CD14-positive monocyte (primary cell): ENCODE results near the gene TFEB. TPM values are rescaled to one million over a fixed set of nuclear protein-coding genes. Genes with fewer than 3 reads are reported as not detected.

Experiments used
- DNase-seq, 3 donors: peaks; one replicate each; pipeline ENCODE4 v3.0.0-alpha.2; 2011 to 2022
- H2AFZ ChIP-seq: 2 replicates; pipeline ENCODE4 v1.6.0; 2012; ENCODE audit warnings: mild to moderate bottlenecking, low read depth, low read length, inconsistent platforms; ENCODE audit not compliant: insufficient read depth, poor library complexity, severe bottlenecking
- H3K27ac ChIP-seq, 2 donors: 1 replicate in 1 of 2; 2 replicates in 1 of 2; pipeline ENCODE4 v1.5.1; 2012 to 2013; ENCODE audit warnings: low read length in 2 of 2, control low read depth in 1 of 2, inconsistent platforms in 1 of 2, low read depth in 1 of 2, mild to moderate bottlenecking in 1 of 2
- H3K27me3 ChIP-seq, 2 donors: one replicate each; pipeline versions ENCODE4 v1.6.0 to v1.6.1; 2011 to 2013; ENCODE audit warnings: low read length in 2 of 2; ENCODE audit not compliant: control insufficient read depth in 2 of 2, insufficient read depth in 2 of 2
- H3K36me3 ChIP-seq, 2 donors: replicated peaks in 1 of 2; 1 replicate in 1 of 2; 2 replicates in 1 of 2; pipeline versions ENCODE4 v1.5.1 to v1.6.1; 2012 to 2013; ENCODE audit warnings: low read length in 2 of 2, control low read depth in 1 of 2, inconsistent platforms in 1 of 2, mild to moderate bottlenecking in 1 of 2; ENCODE audit not compliant: insufficient read depth in 2 of 2, control insufficient read depth in 1 of 2
- H3K4me1 ChIP-seq, 2 donors: 1 replicate in 1 of 2; 2 replicates in 1 of 2; pipeline versions ENCODE4 v1.5.1 to v1.6.1; 2012 to 2013; ENCODE audit warnings: low read length in 2 of 2, control low read depth in 1 of 2, inconsistent platforms in 1 of 2, mild to moderate bottlenecking in 1 of 2, moderate library complexity in 1 of 2; ENCODE audit not compliant: insufficient read depth in 2 of 2, control insufficient read depth in 1 of 2
- H3K4me2 ChIP-seq: replicated peaks from 2 replicates; pipeline ENCODE3; 2012; ENCODE audit warnings: low read length, moderate library complexity, mild to moderate bottlenecking; ENCODE audit not compliant: poor library complexity, severe bottlenecking; ENCODE audit errors: extremely low read depth
- H3K4me3 ChIP-seq, 3 experiments: fragments of 200-600 bp in 1 of 3; sonication (generic) in 1 of 3; replicated peaks in 1 of 3; 1 replicate in 2 of 3; 2 replicates in 1 of 3; pipeline ENCODE4 v1.5.1; 2011 to 2013; ENCODE audit warnings: low read length in 3 of 3, mild to moderate bottlenecking in 3 of 3, control low read depth in 2 of 3, low read depth in 2 of 3, inconsistent platforms in 1 of 3, moderate library complexity in 1 of 3
- H3K79me2 ChIP-seq: 2 replicates; pipeline ENCODE4 v1.6.0; 2012; ENCODE audit warnings: mild to moderate bottlenecking, control low read depth, inconsistent platforms, low read length, moderate library complexity; ENCODE audit not compliant: insufficient read depth
- H3K9ac ChIP-seq: 2 replicates; pipeline ENCODE4 v1.6.0; 2017; ENCODE audit warnings: low read length, mild to moderate bottlenecking; ENCODE audit not compliant: insufficient read depth, poor library complexity, severe bottlenecking
- H3K9me3 ChIP-seq, 2 donors: replicated peaks in 1 of 2; 1 replicate in 1 of 2; 2 replicates in 1 of 2; pipeline versions ENCODE4 v1.5.1 to v1.6.1; 2012 to 2013; ENCODE audit warnings: low read length in 2 of 2, control low read depth in 1 of 2; ENCODE audit not compliant: control insufficient read depth in 1 of 2, insufficient read depth in 1 of 2
- H4K20me1 ChIP-seq: 2 replicates; pipeline ENCODE4 v1.6.0; 2012; ENCODE audit warnings: mild to moderate bottlenecking, low read length, control low read depth, moderate library complexity; ENCODE audit not compliant: insufficient read depth
- H3K27ac Mint-ChIP-seq, 7 donors: one replicate each; pipeline ENCODE4 v1.8.0; 2020; ENCODE audit warnings: mild to moderate bottlenecking in 7 of 7, mixed read lengths in 7 of 7, moderate library complexity in 6 of 7, inconsistent platforms in 2 of 7
- H3K27me3 Mint-ChIP-seq, 3 donors: one replicate each; pipeline ENCODE4 v1.8.0; 2021 to 2022; ENCODE audit warnings: low read depth in 3 of 3, mild to moderate bottlenecking in 3 of 3, mixed read lengths in 3 of 3, moderate library complexity in 3 of 3, inconsistent platforms in 1 of 3
- H3K36me3 Mint-ChIP-seq, 2 donors: one replicate each; pipeline ENCODE4 v1.8.0; 2020; ENCODE audit warnings: mixed read lengths in 2 of 2, inconsistent platforms in 1 of 2, mild to moderate bottlenecking in 1 of 2
- H3K4me1 Mint-ChIP-seq: one replicate; pipeline ENCODE4 v1.8.0; 2020; ENCODE audit warnings: mild to moderate bottlenecking, mixed read lengths
- H3K4me3 Mint-ChIP-seq, 2 donors: one replicate each; pipeline ENCODE4 v1.8.0; 2020; ENCODE audit warnings: mild to moderate bottlenecking in 2 of 2, mixed read lengths in 2 of 2, moderate library complexity in 1 of 2
- H3K9me3 Mint-ChIP-seq, 7 donors: one replicate each; pipeline ENCODE4 v1.8.0; 2020 to 2022; ENCODE audit warnings: mixed read lengths in 7 of 7, mild to moderate bottlenecking in 6 of 7, moderate library complexity in 6 of 7, inconsistent platforms in 2 of 7
- CTCF ChIP-seq: fragments of 200-600 bp; IDR thresholded peaks from one replicate; pipeline ENCODE4 v1.8.0; 2022; ENCODE audit warnings: antibody characterized with exemption, mild to moderate bottlenecking
- WGBS: methylation state at CpG from one replicate; pipeline ENCODE4 v1.1.5; 2013; ENCODE audit warnings: missing lambda C conversion rate; ENCODE audit not compliant: insufficient coverage; 5-methylcytosine and 5-hydroxymethylcytosine counted together
- intact Hi-C, 2 donors: fragments of 100-400 bp; cut with micrococcal nuclease; formaldehyde crosslinking; loops; one replicate each; pipeline versions ENCODE4 v1.15.0 to v1.15.1; 2023
- polyA plus RNA-seq, 3 donors: library from polyadenylated mRNA; depleted of rRNA in 1 of 3; unstranded in 2 of 3; stranded (reverse) in 1 of 3; fragments of 300-500 nt in 2 of 3; fragments of >200 nt in 1 of 3; fragmentation: Illumina TruSeq in 2 of 3; gene quantifications; 1 replicate in 2 of 3; 2 replicates in 1 of 3; pipeline ENCODE4 v1.2.3, GENCODE V29; 2012 to 2021

TFEB gene
- polyA plus RNA-seq, 3 donors = 42.6 to 60.0 (median 55.0) TPM

GRCh38 chr6:41750374-41750773, 15.0 kb upstream of the TFEB start:
- Mint-ChIP-seq H3K27ac (no peak overlapping the region), H3K4me3 (no peak overlapping the region), H3K9me3 (peaks cover 0 to 1% (median 0%) of the 10 kb centered on the region in 7 donors), H3K27me3 (peaks cover 1 to 6% (median 4%) of the 10 kb centered on the region in 3 donors), H3K4me1 (no peaks in the 10 kb centered on the region), H3K36me3 (no peaks in the 10 kb centered on the region)
- H3K9me3 ChIP-seq = no peaks in the 10 kb centered on the region
- no peak for TF ChIP-seq CTCF
- WGBS = 100% methylated on average over 1 of the region's 3 CpGs
- no peak overlapping the region for H3K4me2 ChIP-seq
- H2AFZ ChIP-seq = no peak overlapping the region
- no peaks in the 10 kb centered on the region for H3K27me3 ChIP-seq
- DNase-seq = no peak
- H3K9ac ChIP-seq = no peak overlapping the region
- H3K27ac ChIP-seq = no peak overlapping the region
- no peaks in the 10 kb centered on the region for H3K36me3 ChIP-seq
- H3K4me3 ChIP-seq = no peak overlapping the region
- no peaks in the 10 kb centered on the region for H3K79me2 ChIP-seq
- intact Hi-C loops = no loop called here
- no peaks in the 10 kb centered on the region for H4K20me1 ChIP-seq
- H3K4me1 ChIP-seq = no peaks in the 10 kb centered on the region

GRCh38 chr6:41748542-41748941, 13.1 kb upstream of the TFEB start:
- Histone ChIP-seq H3K4me3 (no peak overlapping the region), H3K4me2 (no peak overlapping the region), H3K36me3 (no peaks in the 10 kb centered on the region), H3K79me2 (no peaks in the 10 kb centered on the region), H3K9me3 (no peaks in the 10 kb centered on the region), H2AFZ (no peak overlapping the region), H3K27ac (no peak overlapping the region), H3K4me1 (no peaks in the 10 kb centered on the region), H4K20me1 (no peaks in the 10 kb centered on the region), H3K27me3 (no peaks in the 10 kb centered on the region), H3K9ac (no peak overlapping the region)
- no peak for TF ChIP-seq CTCF
- Mint-ChIP-seq H3K36me3 (no peaks in the 10 kb centered on the region), H3K4me1 (peaks cover 5% of the 10 kb centered on the region), H3K4me3 (no peak overlapping the region), H3K27ac (no peak overlapping the region), H3K9me3 (peaks cover 0 to 2% (median 0%) of the 10 kb centered on the region in 7 donors), H3K27me3 (peaks cover 0 to 4% (median under 1%) of the 10 kb centered on the region in 3 donors)
- no peak for DNase-seq
- 100% methylated on average over 1 of the region's 3 CpGs for WGBS
- intact Hi-C loops = no loop called here
